Ishikawa (cell line): Measurements from ENCODE around the gene FGGY.

ENCODE experiments used
- CEBPB ChIP-seq: IDR thresholded peaks from 2 replicates; pipeline ENCODE4 v1.6.1; 2012
- CREB1 ChIP-seq: IDR thresholded peaks from 2 replicates; pipeline ENCODE4 v1.6.1; 2012; ENCODE audit warnings: low read depth
- EGR1 ChIP-seq: IDR thresholded peaks from 2 replicates; pipeline ENCODE4 v1.6.1; 2012
- EP300 ChIP-seq: IDR thresholded peaks from 2 replicates; pipeline ENCODE4 v1.6.1; 2012; ENCODE audit warnings: borderline replicate concordance
- FOXM1 ChIP-seq: IDR thresholded peaks from 2 replicates; pipeline ENCODE4 v1.6.1; 2012; ENCODE audit warnings: low read depth, borderline replicate concordance
- NFIC ChIP-seq: IDR thresholded peaks from 2 replicates; pipeline ENCODE4 v1.6.1; 2012
- RAD21 ChIP-seq: IDR thresholded peaks from 2 replicates; pipeline ENCODE4 v1.6.1; 2012; ENCODE audit warnings: low read depth
- TAF1 ChIP-seq: IDR thresholded peaks from 2 replicates; pipeline ENCODE4 v1.6.1; 2012; ENCODE audit warnings: low read depth, mild to moderate bottlenecking
- TCF12 ChIP-seq: IDR thresholded peaks from 2 replicates; pipeline ENCODE4 v1.6.1; 2012; ENCODE audit warnings: low read depth
- TEAD4 ChIP-seq: IDR thresholded peaks from 2 replicates; pipeline ENCODE4 v1.6.1; 2012
- YY1 ChIP-seq: IDR thresholded peaks from 2 replicates; pipeline ENCODE4 v1.6.1; 2012; ENCODE audit warnings: low read depth
- TF ChIP-seq, protein P1 (sequence below): IDR thresholded peaks from 2 replicates; pipeline ENCODE4 v1.6.1; 2012
- TF ChIP-seq, protein P2 (sequence below): IDR thresholded peaks from 2 replicates; pipeline ENCODE4 v1.6.1; 2012; ENCODE audit warnings: low read depth, mild to moderate bottlenecking
- TF ChIP-seq, protein P3 (sequence below): IDR thresholded peaks from 2 replicates; pipeline ENCODE4 v1.6.1; 2012

DNA sequence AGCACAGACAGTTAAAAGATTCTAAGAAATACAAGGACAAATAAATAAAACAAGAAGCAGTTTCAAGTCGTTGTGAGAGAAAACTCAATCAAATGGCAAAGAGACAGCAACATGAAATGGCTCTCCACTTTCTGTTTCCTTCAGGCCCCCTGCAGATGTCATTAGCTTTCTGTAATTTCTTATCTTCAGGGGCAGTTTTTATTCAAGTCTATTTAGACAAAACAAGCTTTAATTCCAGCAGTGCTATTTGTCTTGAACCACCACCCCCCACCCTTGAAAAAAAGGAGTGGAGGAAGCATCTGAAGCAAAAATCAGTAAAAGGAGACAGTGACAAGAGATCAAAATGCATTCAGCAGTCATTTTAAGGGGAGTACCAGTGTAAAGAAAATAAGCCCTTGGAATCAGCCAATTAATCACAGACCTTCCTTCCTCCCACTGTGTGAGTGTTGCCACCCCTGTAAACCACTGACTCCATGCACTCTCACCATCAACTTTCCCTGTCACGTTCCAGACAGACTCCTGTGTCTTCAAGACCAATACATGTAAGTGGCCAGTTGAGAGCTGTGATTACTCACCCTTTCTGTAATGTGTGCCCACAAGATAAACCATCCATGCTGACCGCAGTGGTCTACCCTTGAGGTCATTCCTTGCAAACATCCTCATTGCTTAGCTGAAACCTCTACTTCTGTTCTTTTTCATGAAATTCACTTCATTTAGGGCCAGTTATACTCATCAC is 381.8 kb downstream of the FGGY start:
- TF ChIP-seq YY1 (no peak), EGR1 (no peak), TEAD4 (no peak), FOXM1 (no peak), CEBPB (no peak), RAD21 (no peak), NFIC (no peak), TCF12 (no peak), EP300 (no peak), CREB1 (no peak), TAF1 (no peak)
- TF ChIP-seq, protein P1, sequence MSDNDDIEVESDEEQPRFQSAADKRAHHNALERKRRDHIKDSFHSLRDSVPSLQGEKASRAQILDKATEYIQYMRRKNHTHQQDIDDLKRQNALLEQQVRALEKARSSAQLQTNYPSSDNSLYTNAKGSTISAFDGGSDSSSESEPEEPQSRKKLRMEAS = no peak
- TF ChIP-seq, protein P2, sequence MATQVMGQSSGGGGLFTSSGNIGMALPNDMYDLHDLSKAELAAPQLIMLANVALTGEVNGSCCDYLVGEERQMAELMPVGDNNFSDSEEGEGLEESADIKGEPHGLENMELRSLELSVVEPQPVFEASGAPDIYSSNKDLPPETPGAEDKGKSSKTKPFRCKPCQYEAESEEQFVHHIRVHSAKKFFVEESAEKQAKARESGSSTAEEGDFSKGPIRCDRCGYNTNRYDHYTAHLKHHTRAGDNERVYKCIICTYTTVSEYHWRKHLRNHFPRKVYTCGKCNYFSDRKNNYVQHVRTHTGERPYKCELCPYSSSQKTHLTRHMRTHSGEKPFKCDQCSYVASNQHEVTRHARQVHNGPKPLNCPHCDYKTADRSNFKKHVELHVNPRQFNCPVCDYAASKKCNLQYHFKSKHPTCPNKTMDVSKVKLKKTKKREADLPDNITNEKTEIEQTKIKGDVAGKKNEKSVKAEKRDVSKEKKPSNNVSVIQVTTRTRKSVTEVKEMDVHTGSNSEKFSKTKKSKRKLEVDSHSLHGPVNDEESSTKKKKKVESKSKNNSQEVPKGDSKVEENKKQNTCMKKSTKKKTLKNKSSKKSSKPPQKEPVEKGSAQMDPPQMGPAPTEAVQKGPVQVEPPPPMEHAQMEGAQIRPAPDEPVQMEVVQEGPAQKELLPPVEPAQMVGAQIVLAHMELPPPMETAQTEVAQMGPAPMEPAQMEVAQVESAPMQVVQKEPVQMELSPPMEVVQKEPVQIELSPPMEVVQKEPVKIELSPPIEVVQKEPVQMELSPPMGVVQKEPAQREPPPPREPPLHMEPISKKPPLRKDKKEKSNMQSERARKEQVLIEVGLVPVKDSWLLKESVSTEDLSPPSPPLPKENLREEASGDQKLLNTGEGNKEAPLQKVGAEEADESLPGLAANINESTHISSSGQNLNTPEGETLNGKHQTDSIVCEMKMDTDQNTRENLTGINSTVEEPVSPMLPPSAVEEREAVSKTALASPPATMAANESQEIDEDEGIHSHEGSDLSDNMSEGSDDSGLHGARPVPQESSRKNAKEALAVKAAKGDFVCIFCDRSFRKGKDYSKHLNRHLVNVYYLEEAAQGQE = no peak
- TF ChIP-seq, protein P3, sequence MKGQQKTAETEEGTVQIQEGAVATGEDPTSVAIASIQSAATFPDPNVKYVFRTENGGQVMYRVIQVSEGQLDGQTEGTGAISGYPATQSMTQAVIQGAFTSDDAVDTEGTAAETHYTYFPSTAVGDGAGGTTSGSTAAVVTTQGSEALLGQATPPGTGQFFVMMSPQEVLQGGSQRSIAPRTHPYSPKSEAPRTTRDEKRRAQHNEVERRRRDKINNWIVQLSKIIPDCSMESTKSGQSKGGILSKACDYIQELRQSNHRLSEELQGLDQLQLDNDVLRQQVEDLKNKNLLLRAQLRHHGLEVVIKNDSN = no peak
